Inflammatory macrophage treated with lipopolysaccharide for 4 hours (primary cell): Measurements from ENCODE around the gene POP4.

Source experiments
- DNase-seq: peaks from one replicate; pipeline ENCODE4 v3.0.0-alpha.2; 2020

The POP4 gene

GRCh38 chr19:29665826-29666577 lies 59.9 kb downstream of the POP4 start:
- DNase-seq, result no peak
